ENCODE results near the gene KCNQ1.

KCNQ1 gene

GRCh38 chr11:2463766-2464277 is 19.0 kb downstream of the KCNQ1 start (continued):
- TF ChIP-seq, protein P1, sequence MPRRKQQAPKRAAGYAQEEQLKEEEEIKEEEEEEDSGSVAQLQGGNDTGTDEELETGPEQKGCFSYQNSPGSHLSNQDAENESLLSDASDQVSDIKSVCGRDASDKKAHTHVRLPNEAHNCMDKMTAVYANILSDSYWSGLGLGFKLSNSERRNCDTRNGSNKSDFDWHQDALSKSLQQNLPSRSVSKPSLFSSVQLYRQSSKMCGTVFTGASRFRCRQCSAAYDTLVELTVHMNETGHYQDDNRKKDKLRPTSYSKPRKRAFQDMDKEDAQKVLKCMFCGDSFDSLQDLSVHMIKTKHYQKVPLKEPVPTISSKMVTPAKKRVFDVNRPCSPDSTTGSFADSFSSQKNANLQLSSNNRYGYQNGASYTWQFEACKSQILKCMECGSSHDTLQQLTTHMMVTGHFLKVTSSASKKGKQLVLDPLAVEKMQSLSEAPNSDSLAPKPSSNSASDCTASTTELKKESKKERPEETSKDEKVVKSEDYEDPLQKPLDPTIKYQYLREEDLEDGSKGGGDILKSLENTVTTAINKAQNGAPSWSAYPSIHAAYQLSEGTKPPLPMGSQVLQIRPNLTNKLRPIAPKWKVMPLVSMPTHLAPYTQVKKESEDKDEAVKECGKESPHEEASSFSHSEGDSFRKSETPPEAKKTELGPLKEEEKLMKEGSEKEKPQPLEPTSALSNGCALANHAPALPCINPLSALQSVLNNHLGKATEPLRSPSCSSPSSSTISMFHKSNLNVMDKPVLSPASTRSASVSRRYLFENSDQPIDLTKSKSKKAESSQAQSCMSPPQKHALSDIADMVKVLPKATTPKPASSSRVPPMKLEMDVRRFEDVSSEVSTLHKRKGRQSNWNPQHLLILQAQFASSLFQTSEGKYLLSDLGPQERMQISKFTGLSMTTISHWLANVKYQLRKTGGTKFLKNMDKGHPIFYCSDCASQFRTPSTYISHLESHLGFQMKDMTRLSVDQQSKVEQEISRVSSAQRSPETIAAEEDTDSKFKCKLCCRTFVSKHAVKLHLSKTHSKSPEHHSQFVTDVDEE (CRISPR knock-in tag; IDR thresholded peaks at IDR 0.05) = no peak
- no peak for TF ChIP-seq RARB (CRISPR knock-in tag; IDR thresholded peaks at IDR 0.05)
- TF ChIP-seq BACH2 (CRISPR knock-in tag; IDR thresholded peaks at IDR 0.05; ENCODE audit: borderline replicate concordance) = no peak
- TF ChIP-seq ZNF565 (CRISPR knock-in tag; conservative IDR thresholded peaks at IDR 0.05; ENCODE audit: low read depth) = no peak

DNA sequence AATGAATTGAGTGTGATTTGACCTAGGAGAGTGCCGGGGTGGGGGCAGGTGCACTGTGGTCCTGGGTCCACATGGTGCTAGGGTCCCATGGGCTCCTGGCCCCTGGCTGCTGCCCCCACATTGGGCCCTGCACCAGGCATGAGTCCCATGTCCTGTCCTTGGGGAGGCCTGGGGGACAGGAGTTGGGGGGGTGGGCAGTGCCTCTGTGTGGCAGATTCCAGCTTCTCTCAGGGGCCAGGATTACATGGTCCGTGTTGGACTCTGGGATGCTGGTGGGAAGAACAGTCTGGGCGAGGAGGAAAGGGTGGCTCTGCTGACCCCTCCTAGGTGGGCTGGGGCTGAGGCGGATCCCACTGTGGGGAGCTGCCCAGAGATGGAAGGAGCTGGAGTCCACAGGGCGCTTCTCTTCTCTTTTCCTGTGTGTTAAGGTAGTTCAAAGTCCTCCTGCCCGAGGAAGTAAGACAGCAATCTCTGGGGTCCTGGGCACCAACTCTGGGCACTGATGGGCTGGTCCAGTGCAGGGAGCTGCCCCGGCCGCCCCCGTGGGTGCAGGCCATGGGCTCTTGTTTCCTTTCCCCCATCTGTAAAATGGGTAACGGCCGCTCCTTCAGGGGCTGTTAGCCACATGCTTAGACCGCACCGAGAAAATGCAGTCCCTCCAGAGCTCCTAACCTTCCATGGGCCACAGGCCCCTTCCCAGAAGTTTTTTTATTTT is 19.8 kb downstream of the KCNQ1 start:
- no peak for ATAC-seq
- TF ChIP-seq POU6F1 (CRISPR knock-in tag; IDR thresholded peaks at IDR 0.05; ENCODE audit: borderline replicate concordance, low read depth) (no peak), SNAI2 (CRISPR knock-in tag; IDR thresholded peaks at IDR 0.05) (no peak), ZC3H10 (CRISPR knock-in tag; IDR thresholded peaks at IDR 0.05) (no peak), ZFP3 (CRISPR knock-in tag; IDR thresholded peaks at IDR 0.05) (no peak), ZFP30 (CRISPR knock-in tag; IDR thresholded peaks at IDR 0.05) (no peak), TCF4 (CRISPR knock-in tag; IDR thresholded peaks at IDR 0.05; ENCODE audit: borderline replicate concordance) (no peak)
- TF ChIP-seq, protein P2, sequence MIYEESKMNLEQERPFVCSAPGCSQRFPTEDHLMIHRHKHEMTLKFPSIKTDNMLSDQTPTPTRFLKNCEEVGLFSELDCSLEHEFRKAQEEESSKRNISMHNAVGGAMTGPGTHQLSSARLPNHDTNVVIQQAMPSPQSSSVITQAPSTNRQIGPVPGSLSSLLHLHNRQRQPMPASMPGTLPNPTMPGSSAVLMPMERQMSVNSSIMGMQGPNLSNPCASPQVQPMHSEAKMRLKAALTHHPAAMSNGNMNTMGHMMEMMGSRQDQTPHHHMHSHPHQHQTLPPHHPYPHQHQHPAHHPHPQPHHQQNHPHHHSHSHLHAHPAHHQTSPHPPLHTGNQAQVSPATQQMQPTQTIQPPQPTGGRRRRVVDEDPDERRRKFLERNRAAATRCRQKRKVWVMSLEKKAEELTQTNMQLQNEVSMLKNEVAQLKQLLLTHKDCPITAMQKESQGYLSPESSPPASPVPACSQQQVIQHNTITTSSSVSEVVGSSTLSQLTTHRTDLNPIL (CRISPR knock-in tag; IDR thresholded peaks at IDR 0.05; ENCODE audit: low read depth) = no peak

DNA sequence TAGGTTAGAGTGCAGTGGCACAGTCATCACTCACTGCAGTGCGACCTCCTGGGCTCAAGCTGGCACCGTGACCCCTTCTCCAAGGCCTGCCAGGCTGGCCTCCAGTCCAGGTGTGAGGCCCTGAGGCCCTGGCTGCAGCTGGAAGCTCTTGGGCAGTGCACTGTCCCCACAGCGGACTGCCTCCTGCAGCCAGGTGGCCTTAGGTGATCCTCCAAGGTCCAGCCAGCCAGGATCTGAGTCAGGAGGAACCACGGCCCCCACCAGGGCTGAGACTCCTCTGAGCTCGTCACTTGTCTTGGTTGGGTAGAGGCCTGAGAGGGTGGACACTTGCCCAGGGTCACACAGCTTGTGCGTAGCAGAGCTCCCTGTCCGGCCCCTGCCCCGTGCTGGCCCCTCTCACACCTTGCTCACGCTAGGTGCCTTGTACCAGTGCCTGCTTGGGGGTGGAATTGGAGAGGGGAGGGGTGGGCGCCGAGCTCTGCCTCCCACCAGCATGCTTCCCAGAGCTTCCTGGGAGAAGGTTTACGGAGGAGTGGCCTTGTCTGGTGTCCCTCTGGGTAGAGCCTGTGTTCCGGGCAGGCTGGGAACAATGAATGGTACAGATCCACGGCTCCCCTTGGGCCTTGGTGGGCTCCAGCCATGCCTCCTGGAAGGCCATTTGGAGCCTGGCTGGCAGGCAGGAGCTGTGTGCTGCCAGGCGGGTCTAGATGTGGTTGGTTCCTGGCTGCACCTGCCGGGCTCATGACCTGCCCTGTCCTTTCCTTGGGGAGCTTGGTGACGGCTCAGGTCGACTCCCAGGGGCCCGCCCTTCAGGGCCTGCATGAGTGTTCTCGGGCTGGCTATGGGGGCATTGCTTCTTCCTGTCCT is 20.6 kb downstream of the KCNQ1 start:
- no peak for TF ChIP-seq PATZ1 (CRISPR knock-in tag; IDR thresholded peaks at IDR 0.05; ENCODE audit: borderline replicate concordance)
- TF ChIP-seq ZNF70 (CRISPR knock-in tag; IDR thresholded peaks at IDR 0.05) = no peak
- TF ChIP-seq BACH2 (CRISPR knock-in tag; IDR thresholded peaks at IDR 0.05; ENCODE audit: borderline replicate concordance) = no peak
- no peak for TF ChIP-seq OSR1 (CRISPR knock-in tag; IDR thresholded peaks at IDR 0.05)
- no peak for TF ChIP-seq CSDC2 (CRISPR knock-in tag; IDR thresholded peaks at IDR 0.05)
- no peak for TF ChIP-seq TCF4 (CRISPR knock-in tag; IDR thresholded peaks at IDR 0.05; ENCODE audit: borderline replicate concordance)
- TF ChIP-seq ZFP30 (CRISPR knock-in tag; IDR thresholded peaks at IDR 0.05) = no peak
- no peak for TF ChIP-seq POU6F1 (CRISPR knock-in tag; IDR thresholded peaks at IDR 0.05; ENCODE audit: borderline replicate concordance, low read depth)
- TF ChIP-seq SNAI2 (CRISPR knock-in tag; IDR thresholded peaks at IDR 0.05) = no peak
- no peak for TF ChIP-seq ARNTL (CRISPR knock-in tag; IDR thresholded peaks at IDR 0.05; ENCODE audit: borderline replicate concordance, low read depth)
- no peak for TF ChIP-seq ISL1 (CRISPR knock-in tag; IDR thresholded peaks at IDR 0.05)
- TF ChIP-seq, protein P1 (CRISPR knock-in tag; IDR thresholded peaks at IDR 0.05) = no peak
- no peak for TF ChIP-seq RARB (CRISPR knock-in tag; IDR thresholded peaks at IDR 0.05)
- no peak for ATAC-seq

All from SK-N-SH treated with all-trans-retinoic acid at 6 μM for 48 hours (cell line).